Ovary (tissue), 3 donors: ENCODE results near the gene BICC1.

Experiments
- EP300 ChIP-seq: sonication (generic); formaldehyde crosslinking; IDR thresholded peaks from one replicate; pipeline ENCODE4 v1.6.1; 2017; ENCODE audit warnings: antibody characterized with exemption
- POLR2A ChIP-seq: fragments of 450-650 bp; IDR thresholded peaks from one replicate; pipeline ENCODE4 v1.6.1; 2017; ENCODE audit warnings: antibody characterized with exemption, mild to moderate bottlenecking, moderate library complexity
- TF ChIP-seq, protein P1 (sequence below), 3 donors: fragments of 450-650 bp in 2 of 3; fragments of 200-600 bp in 1 of 3; IDR thresholded peaks; one replicate each; pipeline versions ENCODE4 v1.5.1 to v1.8.0; 2016 to 2022; ENCODE audit warnings: antibody characterized with exemption in 3 of 3, mild to moderate bottlenecking in 1 of 3
- donor health status: DM: no; HTN: no; CAD: no.

DNA sequence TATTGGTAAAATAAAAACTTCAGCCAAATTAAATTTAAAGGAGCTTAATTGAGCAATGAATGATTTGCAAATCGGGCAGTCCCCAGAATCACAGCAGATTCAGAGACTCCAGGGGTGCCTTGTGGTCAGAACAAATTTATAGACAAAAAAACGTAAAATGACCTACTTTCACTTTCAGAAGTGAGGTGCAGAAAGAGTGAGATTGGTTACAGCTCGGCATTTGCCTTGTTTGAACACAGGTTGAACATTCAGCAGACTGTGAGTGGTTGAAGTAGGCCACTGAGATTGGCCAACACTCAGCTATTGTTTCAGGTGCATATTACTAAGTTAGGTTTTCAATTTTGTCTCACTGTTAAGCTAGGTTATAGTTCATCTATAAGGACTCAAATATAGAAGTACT, 153.4 kb downstream of the BICC1 start:
- TF ChIP-seq EP300 (no peak), POLR2A (no peak)
- TF ChIP-seq, protein P1, sequence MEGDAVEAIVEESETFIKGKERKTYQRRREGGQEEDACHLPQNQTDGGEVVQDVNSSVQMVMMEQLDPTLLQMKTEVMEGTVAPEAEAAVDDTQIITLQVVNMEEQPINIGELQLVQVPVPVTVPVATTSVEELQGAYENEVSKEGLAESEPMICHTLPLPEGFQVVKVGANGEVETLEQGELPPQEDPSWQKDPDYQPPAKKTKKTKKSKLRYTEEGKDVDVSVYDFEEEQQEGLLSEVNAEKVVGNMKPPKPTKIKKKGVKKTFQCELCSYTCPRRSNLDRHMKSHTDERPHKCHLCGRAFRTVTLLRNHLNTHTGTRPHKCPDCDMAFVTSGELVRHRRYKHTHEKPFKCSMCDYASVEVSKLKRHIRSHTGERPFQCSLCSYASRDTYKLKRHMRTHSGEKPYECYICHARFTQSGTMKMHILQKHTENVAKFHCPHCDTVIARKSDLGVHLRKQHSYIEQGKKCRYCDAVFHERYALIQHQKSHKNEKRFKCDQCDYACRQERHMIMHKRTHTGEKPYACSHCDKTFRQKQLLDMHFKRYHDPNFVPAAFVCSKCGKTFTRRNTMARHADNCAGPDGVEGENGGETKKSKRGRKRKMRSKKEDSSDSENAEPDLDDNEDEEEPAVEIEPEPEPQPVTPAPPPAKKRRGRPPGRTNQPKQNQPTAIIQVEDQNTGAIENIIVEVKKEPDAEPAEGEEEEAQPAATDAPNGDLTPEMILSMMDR (IDR thresholded peaks at IDR 0.05): no peak
